Bone marrow (tissue), 2 donors: ENCODE measurements around the gene PTX4.

ENCODE experiments used
- DNase-seq, 2 donors: peaks; one replicate each; lab custom pipeline; 2025; lab: John Stamatoyannopoulos, UW

PTX4 gene

GRCh38 chr16:1500465-1501150 lies 11.9 kb upstream of the PTX4 start:
- DNase-seq, result no peak

DNA sequence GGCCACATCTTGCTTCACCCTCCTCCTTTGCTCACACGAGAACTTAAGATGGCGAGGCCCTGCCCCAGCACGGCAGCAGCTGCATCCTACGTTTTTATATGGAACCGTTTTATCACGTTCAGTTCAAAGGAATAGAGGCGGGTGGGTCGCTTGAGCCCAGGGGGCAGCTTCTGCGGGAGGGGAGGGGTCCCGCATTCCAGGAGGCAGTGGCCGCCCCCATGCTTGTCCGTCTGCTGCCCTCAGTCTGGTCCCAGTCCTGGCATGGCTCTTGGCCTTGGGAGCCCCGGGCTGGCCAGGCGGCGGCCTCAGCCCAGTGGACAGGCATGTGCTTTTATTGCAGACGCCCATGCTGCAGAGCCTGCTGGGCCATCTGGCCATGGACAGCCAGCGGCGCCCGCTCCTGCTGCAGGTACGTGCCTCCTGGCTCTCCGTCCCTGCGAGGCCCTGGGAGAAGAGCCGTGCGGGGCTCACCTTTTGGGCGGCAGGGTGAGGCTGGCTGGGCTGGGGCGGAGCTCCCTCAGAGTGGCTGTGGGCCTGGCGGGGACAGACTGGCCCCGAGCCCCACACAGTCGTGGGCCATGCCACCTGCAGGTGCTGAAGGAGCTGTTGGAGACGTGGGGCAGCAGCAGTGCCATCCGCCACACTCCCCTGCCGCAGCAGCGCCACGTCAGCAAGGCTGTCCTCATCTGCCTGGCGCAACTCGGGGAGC lies 11.2 kb upstream of the PTX4 start:
- DNase-seq, result no peak

- no peak for DNase-seq
These were observed 10.3 kb upstream of the PTX4 start for GRCh38 chr16:1498899-1499676.

- no peak for DNase-seq
These were observed 8.4 kb upstream of the PTX4 start for GRCh38 chr16:1497014-1497598.

DNA sequence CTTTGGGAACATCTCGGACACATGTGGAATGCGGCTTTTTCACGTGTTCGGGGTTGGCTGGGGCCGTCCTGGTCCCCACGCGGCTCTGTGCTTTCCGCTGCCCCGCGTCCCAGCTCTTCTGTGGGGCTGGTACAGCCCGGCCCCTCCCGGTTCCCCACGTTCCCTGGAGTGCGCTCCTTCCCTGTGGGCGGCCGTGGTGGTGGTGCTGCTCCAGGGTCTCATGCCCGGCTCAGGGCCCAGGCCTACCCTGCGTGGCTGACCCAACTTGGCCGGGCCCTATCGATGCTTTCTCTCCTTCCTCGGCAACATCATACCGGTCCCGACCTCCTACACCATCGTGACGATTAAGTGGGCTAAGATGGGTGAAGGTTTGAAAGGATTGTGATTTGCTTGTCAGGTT lies 7.7 kb upstream of the PTX4 start:
- no peak for DNase-seq

DNA sequence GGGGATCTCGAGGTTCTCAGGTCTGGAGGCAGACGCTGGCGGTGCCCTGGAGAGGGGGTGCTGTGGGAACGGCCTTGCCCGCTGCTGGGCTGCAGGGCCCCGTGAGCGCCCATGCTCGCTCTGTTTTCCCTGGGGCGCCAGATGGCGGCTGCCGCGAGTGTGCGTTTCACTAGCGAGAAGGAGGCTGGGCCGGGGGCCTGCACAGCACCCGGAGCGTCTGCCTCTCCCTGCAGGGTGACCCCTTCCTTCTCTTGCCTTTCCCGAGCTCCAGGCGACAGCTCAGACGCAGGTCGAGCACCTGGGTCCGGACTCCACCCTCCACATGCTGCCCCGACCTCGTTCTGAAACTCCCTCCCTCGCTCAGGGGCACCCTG lies 7.1 kb upstream of the PTX4 start:
- no peak for DNase-seq

- DNase-seq, result no peak
These were observed 6.6 kb upstream of the PTX4 start for GRCh38 chr16:1495211-1495888.

DNA sequence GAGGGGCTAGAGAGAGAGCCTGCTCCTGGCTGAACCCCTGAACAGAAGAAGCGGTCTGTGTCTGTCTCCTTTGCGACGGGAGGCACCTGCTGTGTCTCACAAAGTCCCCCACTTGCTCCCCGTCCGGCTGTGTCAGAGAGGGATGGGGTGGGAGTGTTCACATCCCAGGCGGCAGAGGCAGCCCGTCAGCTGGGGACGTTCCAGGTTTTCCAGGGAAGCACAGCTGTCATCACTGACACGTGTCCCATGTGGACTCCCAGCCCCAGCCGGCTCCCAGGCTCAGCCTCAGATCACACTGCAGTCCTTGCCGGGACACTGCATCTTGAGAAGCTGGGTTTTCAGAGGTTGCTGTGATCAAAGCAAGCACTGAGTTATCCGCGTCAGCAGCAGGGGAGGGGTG lies 6.0 kb upstream of the PTX4 start:
- DNase-seq, result no peak

DNA sequence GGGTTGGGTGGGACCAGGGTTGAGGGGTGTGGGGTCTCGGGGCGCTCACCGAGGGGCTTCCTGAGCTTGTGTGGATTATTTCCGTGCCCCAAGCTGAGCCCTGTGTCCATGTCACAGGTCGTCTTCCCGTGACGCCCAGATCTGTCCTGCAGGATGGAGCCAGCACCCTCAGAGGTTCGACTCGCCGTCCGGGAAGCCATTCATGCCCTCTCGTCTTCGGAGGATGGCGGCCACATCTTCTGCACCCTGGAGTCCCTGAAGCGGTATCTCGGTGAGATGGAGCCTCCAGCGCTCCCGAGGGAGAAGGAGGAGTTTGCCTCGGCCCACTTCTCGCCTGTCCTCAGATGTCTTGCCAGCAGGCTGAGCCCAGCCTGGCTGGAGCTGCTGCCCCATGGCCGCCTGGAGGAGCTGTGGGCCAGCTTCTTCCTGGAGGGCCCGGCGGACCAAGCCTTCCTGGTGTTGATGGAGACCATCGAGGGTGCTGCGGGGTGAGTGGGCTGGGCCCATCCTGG lies 5.4 kb upstream of the PTX4 start:
- DNase-seq, result no peak

DNA sequence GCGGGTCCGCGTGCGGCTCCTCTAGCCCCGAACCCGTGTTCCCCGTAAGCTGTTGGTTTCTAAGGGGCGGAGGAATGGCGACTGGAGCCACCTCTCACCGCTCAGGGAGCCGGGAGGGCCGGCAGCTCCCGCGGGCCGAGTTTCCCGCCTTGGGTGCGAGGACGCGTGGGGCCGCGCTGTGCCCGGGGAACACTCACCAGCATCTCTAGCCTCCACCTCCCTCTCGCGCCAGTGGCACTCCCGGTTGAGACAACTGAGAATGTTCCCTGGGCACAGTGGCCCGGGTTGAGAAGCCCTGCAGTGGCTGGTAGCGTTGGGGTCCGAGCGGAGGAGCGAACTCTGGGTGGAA lies 5.0 kb upstream of the PTX4 start:
- no peak for DNase-seq

- DNase-seq, result peak; percentile 77 to 92
These were observed 4.4 kb upstream of the PTX4 start, which contains the start of gene TELO2 for GRCh38 chr16:1492923-1493745. Gene TELO2 (plus strand): TSS chr16:1493360. CDS start chr16:1494282, 922 bp downstream.

- DNase-seq, result no peak
These were observed 3.6 kb upstream of the PTX4 start for GRCh38 chr16:1492082-1492922.

DNA sequence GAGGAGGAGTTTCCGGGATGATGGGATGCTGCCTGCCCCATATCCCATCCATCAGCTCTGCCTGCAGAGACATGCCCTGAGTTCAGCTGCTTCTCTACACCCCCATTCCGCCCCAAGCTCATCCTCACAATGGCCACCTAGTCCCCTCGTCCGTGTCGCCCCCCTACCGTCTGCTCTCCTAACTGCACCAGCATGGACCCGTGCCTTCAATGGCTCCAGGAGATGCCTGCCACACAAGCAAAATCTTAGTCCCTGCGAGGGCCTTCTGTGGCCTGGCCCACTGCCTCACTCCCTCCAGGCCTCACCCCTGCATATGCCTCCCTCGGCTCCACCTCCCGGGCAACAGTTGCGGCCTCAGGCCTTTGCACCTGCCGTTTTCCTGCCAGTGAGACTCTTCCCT lies 2.6 kb upstream of the PTX4 start:
- no peak for DNase-seq

DNA sequence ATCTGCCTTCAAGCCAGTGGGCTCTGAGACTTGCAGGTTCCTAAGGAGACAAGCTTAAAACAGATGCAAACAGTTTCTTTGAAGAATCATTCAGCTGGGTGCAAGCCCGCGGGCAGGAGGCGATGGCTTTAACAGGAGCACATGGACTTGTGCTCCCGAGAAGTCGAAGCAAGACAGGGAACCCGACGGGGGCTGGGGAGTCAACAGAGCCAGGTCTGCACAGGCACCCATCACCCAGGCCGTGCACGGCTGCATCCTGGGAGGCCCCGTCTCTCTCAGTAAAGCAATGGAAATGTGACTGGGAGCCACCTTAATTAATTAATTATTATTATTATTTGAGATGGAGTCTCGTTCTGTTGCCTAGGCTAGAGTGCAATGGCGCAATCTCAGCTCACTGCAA lies 333 bp upstream of the PTX4 start:
- no peak for DNase-seq

DNA sequence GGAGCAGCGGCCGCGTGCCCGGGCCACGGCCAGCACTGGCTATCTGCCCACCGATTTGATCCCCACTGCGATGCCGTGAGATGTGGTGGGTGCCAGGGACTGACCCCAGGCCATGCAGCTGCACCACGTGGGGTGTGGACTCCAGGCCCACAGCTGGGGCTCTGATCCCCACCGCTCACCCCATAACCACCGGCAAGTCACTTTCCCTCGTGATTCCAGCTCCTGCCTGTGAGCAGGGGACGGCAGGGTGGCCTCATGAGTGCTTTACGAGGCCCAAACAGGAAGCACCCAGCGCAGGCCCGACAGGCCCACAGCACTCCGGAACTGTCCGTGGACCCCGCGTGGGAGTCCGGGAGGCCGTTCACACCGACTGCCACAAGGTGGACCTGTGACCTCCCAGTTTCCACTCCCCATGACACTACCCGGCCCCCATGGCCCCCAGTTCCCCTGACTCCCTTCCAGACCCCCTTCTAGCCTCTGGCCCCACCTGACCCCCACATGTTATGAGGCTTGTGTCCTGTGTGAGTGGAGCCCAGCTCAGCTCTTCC lies 616 bp downstream of the PTX4 start:
- no peak for DNase-seq

- DNase-seq, result no peak
These were observed 1.2 kb downstream of the PTX4 start for GRCh38 chr16:1487395-1488053.

GRCh38 chr16:1486551-1487390 lies 2.0 kb downstream of the PTX4 start:
- no peak for DNase-seq

- no peak for DNase-seq
These were observed 2.8 kb downstream of the PTX4 start for GRCh38 chr16:1485847-1486496.
